ENCODE measurements around the gene ENOX2. TPM values are rescaled to one million over a fixed set of nuclear protein-coding genes. Genes with fewer than 3 reads are reported as not detected.

ENOX2 gene
- total RNA-seq, 5 donors from 2014 or later (not counting 1 experiment from before 2014, with no cell fraction given) = 10.4 to 17.1 (median 13.5) TPM

DNA sequence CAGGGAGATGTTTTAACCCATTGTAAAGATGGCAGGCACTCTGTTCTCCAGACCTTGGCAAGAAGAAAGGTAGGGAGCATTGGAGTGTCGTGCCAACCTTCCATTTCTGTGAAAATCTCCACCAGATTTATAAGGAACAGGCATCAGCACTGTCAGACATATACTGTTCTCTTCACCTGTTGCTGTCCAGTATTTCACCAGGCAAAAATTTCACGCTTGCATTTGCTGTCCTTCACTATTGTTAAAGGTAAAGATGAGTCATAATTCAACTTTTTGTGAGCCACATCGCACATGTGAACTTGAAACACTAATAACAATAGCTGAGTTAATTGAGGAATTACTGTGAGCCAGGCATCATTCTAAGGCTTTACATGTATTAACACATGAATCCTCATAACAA, 203.4 kb downstream of the ENOX2 start:
- H3K27me3 ChIP-seq (replicated peaks in 1 of 2; ENCODE audit: control insufficient read depth in 2 of 2, extremely low read depth in 1 of 2, insufficient read depth in 2 of 2, low read length in 1 of 2) = no peaks in the 10 kb centered on the region
- Mint-ChIP-seq H3K9me3 (no peaks in the 10 kb centered on the region), H3K27ac (no peak overlapping the region), H3K36me3 (peaks cover 24% of the 10 kb centered on the region), H3K4me1 (no peaks in the 10 kb centered on the region), H3K4me3 (no peak overlapping the region), H3K27me3 (peaks cover 0 to 7% of the 10 kb centered on the region in 2 donors)
- no peak overlapping the region for H3K27ac ChIP-seq (ENCODE audit: low read length)
- no peaks in the 10 kb centered on the region for H3K36me3 ChIP-seq (ENCODE audit: control insufficient read depth in 2 of 2, extremely low read depth in 1 of 2, insufficient read depth in 1 of 2, low read length in 1 of 2)
- H3K9me3 ChIP-seq = no peaks in the 10 kb centered on the region
- no peak for ATAC-seq (replicated peaks in 1 of 4)
- WGBS (ENCODE audit: insufficient coverage) = no CpG with 5 or more reads among the region's 3 CpGs
- no peak overlapping the region for H3K4me3 ChIP-seq (ENCODE audit: control insufficient read depth in 1 of 2, extremely low read depth in 1 of 2, low read length in 1 of 2)
- POLR2A ChIA-PET = no interaction called here
- no peaks in the 10 kb centered on the region for H3K4me1 ChIP-seq (ENCODE audit: control insufficient read depth in 1 of 2, extremely low read depth in 1 of 2, insufficient read depth in 2 of 2, low read length in 2 of 2)
- no peak for DNase-seq
- CTCF ChIA-PET = no interaction called here

GRCh38 chrX:130696542-130696941, 206.5 kb downstream of the ENOX2 start:
- ATAC-seq (replicated peaks in 1 of 4) = no peak
- Mint-ChIP-seq H3K4me1 (no peaks in the 10 kb centered on the region), H3K36me3 (peaks cover 21% of the 10 kb centered on the region), H3K27me3 (peaks cover 0 to 8% of the 10 kb centered on the region in 2 donors), H3K9me3 (no peaks in the 10 kb centered on the region), H3K27ac (no peak overlapping the region), H3K4me3 (no peak overlapping the region)
- ChIA-PET POLR2A (no interaction called here), CTCF (interaction anchor here in 1 of 2 donors (0.6 kb wide), 1 partner anchor 88 kb away, joined by 3 read pairs; no protein-coding TSS in a partner anchor)
- Histone ChIP-seq H3K36me3 (ENCODE audit: control insufficient read depth in 2 of 2, extremely low read depth in 1 of 2, insufficient read depth in 1 of 2, low read length in 1 of 2) (no peaks in the 10 kb centered on the region), H3K4me1 (ENCODE audit: control insufficient read depth in 1 of 2, extremely low read depth in 1 of 2, insufficient read depth in 2 of 2, low read length in 2 of 2) (no peaks in the 10 kb centered on the region), H3K9me3 (no peaks in the 10 kb centered on the region), H3K27me3 (replicated peaks in 1 of 2; ENCODE audit: control insufficient read depth in 2 of 2, extremely low read depth in 1 of 2, insufficient read depth in 2 of 2, low read length in 1 of 2) (no peaks in the 10 kb centered on the region), H3K27ac (ENCODE audit: low read length) (no peak overlapping the region), H3K4me3 (ENCODE audit: control insufficient read depth in 1 of 2, extremely low read depth in 1 of 2, low read length in 1 of 2) (no peak overlapping the region)
- no peak for DNase-seq
- WGBS (ENCODE audit: insufficient coverage) = no CpG with 5 or more reads among the region's 1 CpG

GRCh38 chrX:130695931-130696330, 207.1 kb downstream of the ENOX2 start:
- ChIA-PET POLR2A (no interaction called here), CTCF (interaction anchor here (0.6 kb wide), 2 partner anchors 89 to 360 kb away, joined by 3 to 6 read pairs; no protein-coding TSS in a partner anchor)
- DNase-seq (no peak), ATAC-seq (replicated peaks in 1 of 4) (no peak)
- Histone ChIP-seq H3K9me3 (no peaks in the 10 kb centered on the region), H3K36me3 (ENCODE audit: control insufficient read depth in 2 of 2, extremely low read depth in 1 of 2, insufficient read depth in 1 of 2, low read length in 1 of 2) (no peaks in the 10 kb centered on the region), H3K4me1 (ENCODE audit: control insufficient read depth in 1 of 2, extremely low read depth in 1 of 2, insufficient read depth in 2 of 2, low read length in 2 of 2) (no peaks in the 10 kb centered on the region), H3K4me3 (ENCODE audit: control insufficient read depth in 1 of 2, extremely low read depth in 1 of 2, low read length in 1 of 2) (no peak overlapping the region), H3K27me3 (replicated peaks in 1 of 2; ENCODE audit: control insufficient read depth in 2 of 2, extremely low read depth in 1 of 2, insufficient read depth in 2 of 2, low read length in 1 of 2) (no peaks in the 10 kb centered on the region), H3K27ac (ENCODE audit: low read length) (no peak overlapping the region)
- WGBS (ENCODE audit: insufficient coverage) = no CpG with 5 or more reads among the region's 1 CpG
- peaks cover 21% of the 10 kb centered on the region for H3K36me3 Mint-ChIP-seq
- H3K4me3 Mint-ChIP-seq = no peak overlapping the region
- peaks cover 0 to 8% of the 10 kb centered on the region in 2 donors for H3K27me3 Mint-ChIP-seq
- H3K4me1 Mint-ChIP-seq = no peaks in the 10 kb centered on the region
- no peaks in the 10 kb centered on the region for H3K9me3 Mint-ChIP-seq
- H3K27ac Mint-ChIP-seq = no peak overlapping the region

- H3K36me3 ChIP-seq (ENCODE audit: control insufficient read depth in 2 of 2, extremely low read depth in 1 of 2, insufficient read depth in 1 of 2, low read length in 1 of 2) = no peaks in the 10 kb centered on the region
- DNase-seq (no peak), ATAC-seq (replicated peaks in 1 of 4) (no peak)
- ChIA-PET POLR2A (no interaction called here), CTCF (interaction anchor here (0.5 to 0.7 kb wide), 3 partner anchors 12 to 251 kb away, joined by 3 read pairs; no protein-coding TSS in a partner anchor)
- no peaks in the 10 kb centered on the region for H3K9me3 ChIP-seq
- H3K36me3 Mint-ChIP-seq = peaks cover 21% of the 10 kb centered on the region
- WGBS (ENCODE audit: insufficient coverage) = no CpG with 5 or more reads among the region's 2 CpGs
- H3K27ac ChIP-seq (ENCODE audit: low read length) = no peak overlapping the region
- peaks cover 0 to 8% of the 10 kb centered on the region in 2 donors for H3K27me3 Mint-ChIP-seq
- no peak overlapping the region for H3K4me3 Mint-ChIP-seq
- no peaks in the 10 kb centered on the region for H3K4me1 Mint-ChIP-seq
- no peaks in the 10 kb centered on the region for H3K27me3 ChIP-seq (replicated peaks in 1 of 2; ENCODE audit: control insufficient read depth in 2 of 2, extremely low read depth in 1 of 2, insufficient read depth in 2 of 2, low read length in 1 of 2)
- H3K4me3 ChIP-seq (ENCODE audit: control insufficient read depth in 1 of 2, extremely low read depth in 1 of 2, low read length in 1 of 2) = no peak overlapping the region
- no peak overlapping the region for H3K27ac Mint-ChIP-seq
- H3K4me1 ChIP-seq (ENCODE audit: control insufficient read depth in 1 of 2, extremely low read depth in 1 of 2, insufficient read depth in 2 of 2, low read length in 2 of 2) = no peaks in the 10 kb centered on the region
- no peaks in the 10 kb centered on the region for H3K9me3 Mint-ChIP-seq
Observed at GRCh38 chrX:130694983-130695382, 208.0 kb downstream of the ENOX2 start.

- POLR2A ChIA-PET = no interaction called here
- no CpG with 5 or more reads among the region's 3 CpGs for WGBS (ENCODE audit: insufficient coverage)
Observed at GRCh38 chrX:130691576-130691975, 211.4 kb downstream of the ENOX2 start.

DNA sequence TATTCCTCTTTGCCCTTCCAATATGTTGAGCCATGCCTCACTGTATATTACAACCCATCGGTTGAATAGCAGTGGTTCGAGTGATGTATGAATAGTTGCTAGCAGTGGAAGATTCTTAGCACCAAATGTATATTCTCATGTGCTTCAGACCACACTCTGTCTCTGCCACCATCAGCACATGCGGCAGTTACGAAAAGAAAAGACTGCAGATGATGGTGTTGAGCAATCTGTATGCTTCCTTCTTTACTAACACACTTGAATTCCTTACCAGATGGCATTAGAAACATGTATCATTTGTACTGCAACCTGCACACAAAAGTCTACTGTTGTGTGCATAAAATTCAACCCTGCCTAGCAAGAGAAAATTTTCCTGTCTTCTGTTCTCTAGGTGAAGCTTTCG, 214.6 kb downstream of the ENOX2 start:
- H3K36me3 ChIP-seq (ENCODE audit: control insufficient read depth in 2 of 2, extremely low read depth in 1 of 2, insufficient read depth in 1 of 2, low read length in 1 of 2) = peaks cover 0 to 12% of the 10 kb centered on the region in 2 donors
- Mint-ChIP-seq H3K27ac (no peak overlapping the region), H3K4me1 (no peaks in the 10 kb centered on the region), H3K9me3 (no peaks in the 10 kb centered on the region), H3K27me3 (peaks cover 0 to 3% of the 10 kb centered on the region in 2 donors), H3K36me3 (peaks cover 46% of the 10 kb centered on the region), H3K4me3 (no peak overlapping the region)
- H3K9me3 ChIP-seq = no peaks in the 10 kb centered on the region
- H3K4me3 ChIP-seq (ENCODE audit: control insufficient read depth in 1 of 2, extremely low read depth in 1 of 2, low read length in 1 of 2) = no peak overlapping the region
- no CpG with 5 or more reads among the region's 5 CpGs for WGBS (ENCODE audit: insufficient coverage)
- H3K27me3 ChIP-seq (replicated peaks in 1 of 2; ENCODE audit: control insufficient read depth in 2 of 2, extremely low read depth in 1 of 2, insufficient read depth in 2 of 2, low read length in 1 of 2) = no peaks in the 10 kb centered on the region
- ChIA-PET POLR2A (no interaction called here), CTCF (no interaction called here)
- H3K4me1 ChIP-seq (ENCODE audit: control insufficient read depth in 1 of 2, extremely low read depth in 1 of 2, insufficient read depth in 2 of 2, low read length in 2 of 2) = no peaks in the 10 kb centered on the region
- ATAC-seq (replicated peaks in 1 of 4) (no peak), DNase-seq (no peak)
- H3K27ac ChIP-seq (ENCODE audit: low read length) = no peak overlapping the region

More at GRCh38 chrX:130691576-130691975, 211.4 kb downstream of the ENOX2 start:
- Histone ChIP-seq H3K36me3 (ENCODE audit: control insufficient read depth in 2 of 2, extremely low read depth in 1 of 2, insufficient read depth in 1 of 2, low read length in 1 of 2) (peaks cover 0 to 9% of the 10 kb centered on the region in 2 donors), H3K4me1 (ENCODE audit: control insufficient read depth in 1 of 2, extremely low read depth in 1 of 2, insufficient read depth in 2 of 2, low read length in 2 of 2) (no peaks in the 10 kb centered on the region), H3K9me3 (no peaks in the 10 kb centered on the region), H3K27me3 (replicated peaks in 1 of 2; ENCODE audit: control insufficient read depth in 2 of 2, extremely low read depth in 1 of 2, insufficient read depth in 2 of 2, low read length in 1 of 2) (no peaks in the 10 kb centered on the region), H3K27ac (ENCODE audit: low read length) (no peak overlapping the region), H3K4me3 (ENCODE audit: control insufficient read depth in 1 of 2, extremely low read depth in 1 of 2, low read length in 1 of 2) (no peak overlapping the region)
- Mint-ChIP-seq H3K4me3 (no peak overlapping the region), H3K4me1 (no peaks in the 10 kb centered on the region), H3K27ac (no peak overlapping the region), H3K9me3 (no peaks in the 10 kb centered on the region), H3K36me3 (peaks cover 29% of the 10 kb centered on the region), H3K27me3 (peaks cover 0 to 4% of the 10 kb centered on the region in 2 donors)
- DNase-seq = no peak
- no peak for ATAC-seq (replicated peaks in 1 of 4)
- CTCF ChIA-PET = no interaction called here

DNA sequence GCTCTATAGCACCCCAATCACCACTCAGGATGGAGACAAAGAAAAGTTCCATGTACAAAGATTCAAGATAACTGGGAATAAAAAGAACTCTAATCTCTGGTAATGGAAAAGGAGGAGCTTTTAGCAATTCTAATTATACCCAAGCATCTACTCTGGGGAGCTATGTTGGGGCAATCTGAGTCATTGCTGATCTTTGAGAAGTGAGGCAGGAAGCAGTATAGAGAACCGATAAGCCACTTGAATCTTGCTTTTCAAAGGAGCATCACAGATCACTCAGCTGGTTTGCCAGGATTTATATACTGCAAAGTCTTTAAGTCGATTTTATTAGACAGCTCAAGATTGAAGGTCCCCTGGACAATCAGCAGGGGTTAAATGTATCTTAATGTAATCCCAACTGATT, 220.0 kb downstream of the ENOX2 start:
- Mint-ChIP-seq H3K4me1 (no peaks in the 10 kb centered on the region), H3K4me3 (no peak overlapping the region), H3K27ac (no peak overlapping the region), H3K9me3 (no peaks in the 10 kb centered on the region), H3K27me3 (peaks cover 0 to 3% of the 10 kb centered on the region in 2 donors), H3K36me3 (peaks cover 54% of the 10 kb centered on the region)
- no peak overlapping the region for H3K27ac ChIP-seq (ENCODE audit: low read length)
- H3K9me3 ChIP-seq = no peaks in the 10 kb centered on the region
- H3K27me3 ChIP-seq (replicated peaks in 1 of 2; ENCODE audit: control insufficient read depth in 2 of 2, extremely low read depth in 1 of 2, insufficient read depth in 2 of 2, low read length in 1 of 2) = no peaks in the 10 kb centered on the region
- POLR2A ChIA-PET = no interaction called here
- no peak overlapping the region for H3K4me3 ChIP-seq (ENCODE audit: control insufficient read depth in 1 of 2, extremely low read depth in 1 of 2, low read length in 1 of 2)
- peaks cover 0 to 11% of the 10 kb centered on the region in 2 donors for H3K36me3 ChIP-seq (ENCODE audit: control insufficient read depth in 2 of 2, extremely low read depth in 1 of 2, insufficient read depth in 1 of 2, low read length in 1 of 2)
- DNase-seq = no peak
- no peak for ATAC-seq (replicated peaks in 1 of 4)
- 86% methylated on average over 1 of the region's 2 CpGs for WGBS (ENCODE audit: insufficient coverage)
- H3K4me1 ChIP-seq (ENCODE audit: control insufficient read depth in 1 of 2, extremely low read depth in 1 of 2, insufficient read depth in 2 of 2, low read length in 2 of 2) = no peaks in the 10 kb centered on the region
- CTCF ChIA-PET = interaction anchor here in 1 of 2 donors (0.6 kb wide), 2 partner anchors 10 to 12 kb away, joined by 3 to 4 read pairs; no protein-coding TSS in a partner anchor

All from T-cell (primary cell).